ENCODE data around the gene AATK. TPM values are rescaled to one million over a fixed set of nuclear protein-coding genes. Genes with fewer than 3 reads are reported as not detected.

The AATK gene
- total and polyA plus RNA-seq, 10 of the 15 experiments (the other 5 are each of a cell fraction or from before 2014, with no cell fraction given), result 0.04 TPM; not detected in 9

- TF ChIP-seq SIX5 (IDR thresholded peaks at IDR 0.05; ENCODE audit: low read depth, low read length, severe bottlenecking) (no peak), SP1 (IDR thresholded peaks at IDR 0.05; ENCODE audit: low read depth, low read length) (no peak), BHLHE40 (IDR thresholded peaks at IDR 0.05; ENCODE audit: borderline replicate concordance in 1 of 2, low read depth in 2 of 2, low read length in 1 of 2) (peak; percentile 37 to 81; a peak in 3 of 4 replicates), POLR2AphosphoS2 (IDR thresholded peaks at IDR 0.05; ENCODE audit: low read depth, low read length) (no peak), EP300 (IDR thresholded peaks at IDR 0.05; ENCODE audit: borderline replicate concordance in 1 of 2, control insufficient read depth in 1 of 2, low read depth in 2 of 2, low read length in 2 of 2) (peak in 1 of 2 experiments; percentile 23; a peak in 1 of 4 replicates), RELB (IDR thresholded peaks at IDR 0.05; ENCODE audit: low read depth) (peak; percentile 51; the same call in 1 of the 2 replicates), ZNF384 (IDR thresholded peaks at IDR 0.05; ENCODE audit: borderline replicate concordance, low read depth, low read length) (no peak), EED (IDR thresholded peaks at IDR 0.05; ENCODE audit: low read depth) (no peak), MXI1 (IDR thresholded peaks at IDR 0.05; ENCODE audit: low read depth, low read length) (peak; percentile 85), SKIL (IDR thresholded peaks at IDR 0.05; ENCODE audit: low read depth, poor library complexity, severe bottlenecking) (peak; percentile 23), RAD21 (IDR thresholded peaks at IDR 0.05; ENCODE audit: insufficient read depth, low read depth, low read length) (no peak), REST (IDR thresholded peaks at IDR 0.05; ENCODE audit: low read depth, low read length) (no peak), NRF1 (conservative IDR thresholded peaks at IDR 0.05; ENCODE audit: low read depth, low read length) (no peak), NKRF (conservative IDR thresholded peaks at IDR 0.05) (no peak; the same call in 1 of the 2 replicates), DPF2 (IDR thresholded peaks at IDR 0.05) (peak; percentile 69), ETV6 (conservative IDR thresholded peaks at IDR 0.05 in 1 of 2, IDR thresholded peaks at IDR 0.05 in 1 of 2; ENCODE audit: borderline replicate concordance in 1 of 2, low read depth in 1 of 2) (no peak), RAD51 (IDR thresholded peaks at IDR 0.05) (peak; percentile 73)
Measured at GRCh38 chr17:81094509-81095382, 71.3 kb downstream of the AATK start (continued).

Measured in GM12878 (cell line).